Stimulated activated CD4-positive, alpha-beta T cell treated with anti-CD3 and anti-CD28 coated beads, TNF-alpha, amount 100 ng/mL, for 24 hours (primary cell): ENCODE measurements around the gene PTEN.
A peak's percentile ranks its signal among the peaks of the same experiment; 100 is the strongest.
"Not testable (repeated sequence)": the region's sequence is repeated elsewhere in the genome, so short reads cannot be mapped to it uniquely, and the experiment has no call there.

Experiments used
- DNase-seq, 3 experiments: peaks; one replicate each; pipeline ENCODE4 v3.0.0-alpha.2; 2020; ENCODE audit warnings: low read depth in 3 of 3

Gene PTEN

GRCh38 chr10:87845624-87845998 lies 17.8 kb upstream of the PTEN start:
- DNase-seq, result no peak

GRCh38 chr10:87846023-87846422 lies 17.4 kb upstream of the PTEN start:
- DNase-seq, result no peak

- not testable (repeated sequence) for DNase-seq
Observed at GRCh38 chr10:87846711-87847110, 16.7 kb upstream of the PTEN start.

GRCh38 chr10:87847550-87847949 lies 15.9 kb upstream of the PTEN start:
- no peak for DNase-seq

- no peak for DNase-seq
Observed at GRCh38 chr10:87849001-87849400, 14.4 kb upstream of the PTEN start.

GRCh38 chr10:87850742-87851205 lies 12.7 kb upstream of the PTEN start:
- peak in 2 of 3 experiments; percentile 24 to 31 for DNase-seq

- DNase-seq, result no peak
Observed at GRCh38 chr10:87852089-87852488, 11.3 kb upstream of the PTEN start.

GRCh38 chr10:87855247-87855646 lies 8.2 kb upstream of the PTEN start:
- not testable (repeated sequence) for DNase-seq

GRCh38 chr10:87855665-87856064 lies 7.8 kb upstream of the PTEN start:
- not testable (repeated sequence) for DNase-seq

GRCh38 chr10:87860156-87860795 lies 3.1 kb upstream of the PTEN start:
- no peak for DNase-seq

- DNase-seq, result no peak
Observed at GRCh38 chr10:87860816-87861403, 2.5 kb upstream of the PTEN start.

GRCh38 chr10:87861566-87861952 lies 1.9 kb upstream of the PTEN start:
- peak in 1 of 3 experiments; percentile 19 for DNase-seq

- peak; percentile 83 to 93 (median 86) for DNase-seq
Observed at GRCh38 chr10:87861953-87862678, 1.3 kb upstream of the PTEN start.

GRCh38 chr10:87862679-87863052 lies 759 bp upstream of the PTEN start:
- peak in 1 of 3 experiments; percentile 60 for DNase-seq

- DNase-seq, result peak in 1 of 3 experiments; percentile 19
Observed at GRCh38 chr10:87863951-87864495, 598 bp downstream of the PTEN start.

- no peak for DNase-seq
Observed at GRCh38 chr10:87864496-87865059, 1.2 kb downstream of the PTEN start.

GRCh38 chr10:87865241-87865881 lies 1.9 kb downstream of the PTEN start:
- no peak for DNase-seq

GRCh38 chr10:87866412-87866974 lies 3.1 kb downstream of the PTEN start:
- no peak for DNase-seq

GRCh38 chr10:87867453-87867852 lies 4.0 kb downstream of the PTEN start:
- no peak for DNase-seq

GRCh38 chr10:87868277-87868676 lies 4.9 kb downstream of the PTEN start:
- DNase-seq, result no peak

- DNase-seq, result not testable (repeated sequence)
Observed at GRCh38 chr10:87869139-87869538, 5.7 kb downstream of the PTEN start.
